ENCODE results near the gene C12orf75.

Gene C12orf75

GRCh38 chr12:105409801-105410471 lies 79.4 kb downstream of the C12orf75 start (continued):
- TF ChIP-seq ZNF302 (tag by site-specific recombination; IDR thresholded peaks at IDR 0.05; ENCODE audit: low read depth) (peak; percentile 53; the same call in 1 of the 2 replicates), ZNF335 (tag by site-specific recombination; conservative IDR thresholded peaks at IDR 0.05) (peak; percentile 37; the same call in 1 of the 2 replicates), ZNF596 (tag by site-specific recombination; IDR thresholded peaks at IDR 0.05) (no peak), ZNF48 (tag by site-specific recombination; IDR thresholded peaks at IDR 0.05) (no peak), SP2 (tag by site-specific recombination; IDR thresholded peaks at IDR 0.05) (no peak), SP3 (tag by site-specific recombination; IDR thresholded peaks at IDR 0.05) (no peak), PATZ1 (tag by site-specific recombination; IDR thresholded peaks at IDR 0.05) (peak; percentile 75; the same call in 1 of the 2 replicates), ZNF792 (tag by site-specific recombination; IDR thresholded peaks at IDR 0.05) (no peak), ZNF18 (tag by site-specific recombination; IDR thresholded peaks at IDR 0.05) (peak; percentile 48; the same call in 1 of the 2 replicates), ZSCAN4 (tag by site-specific recombination; IDR thresholded peaks at IDR 0.05) (no peak), ZBTB10 (tag by site-specific recombination; IDR thresholded peaks at IDR 0.05) (no peak), ZNF23 (tag by site-specific recombination; IDR thresholded peaks at IDR 0.05; ENCODE audit: borderline replicate concordance) (no peak), GFI1B (tag by site-specific recombination; IDR thresholded peaks at IDR 0.05) (no peak), ZNF223 (tag by site-specific recombination; IDR thresholded peaks at IDR 0.05) (no peak), ZNF148 (tag by site-specific recombination; IDR thresholded peaks at IDR 0.05; ENCODE audit: borderline replicate concordance) (no peak), ZNF394 (tag by site-specific recombination; IDR thresholded peaks at IDR 0.05; ENCODE audit: borderline replicate concordance) (no peak), ZFP37 (tag by site-specific recombination; IDR thresholded peaks at IDR 0.05) (no peak), ZNF768 (tag by site-specific recombination; IDR thresholded peaks at IDR 0.05) (no peak), ZNF623 (tag by site-specific recombination; IDR thresholded peaks at IDR 0.05) (no peak), ZNF514 (tag by site-specific recombination; IDR thresholded peaks at IDR 0.05) (no peak), ZBTB11 (tag by site-specific recombination; conservative IDR thresholded peaks at IDR 0.05; ENCODE audit: low read depth) (no peak), ZNF354C (tag by site-specific recombination; IDR thresholded peaks at IDR 0.05; ENCODE audit: borderline replicate concordance, low read depth) (no peak), ZNF701 (tag by site-specific recombination; IDR thresholded peaks at IDR 0.05) (no peak), ZNF624 (tag by site-specific recombination; IDR thresholded peaks at IDR 0.05) (peak; percentile 75; the same call in 1 of the 2 replicates), ZNF221 (tag by site-specific recombination; IDR thresholded peaks at IDR 0.05; ENCODE audit: borderline replicate concordance) (peak; percentile 36; the same call in 1 of the 2 replicates), ZNF184 (tag by site-specific recombination; IDR thresholded peaks at IDR 0.05) (no peak)
